Measurements from ENCODE around the gene EFR3B. TPM values are rescaled to one million over a fixed set of nuclear protein-coding genes. Genes with fewer than 3 reads are reported as not detected.

The EFR3B gene
- total RNA-seq, 2 experiments from 2014 or later = not detected

- Histone ChIP-seq H2AFZ (ENCODE audit: low read length) (no peak overlapping the region), H3K4me1 (ENCODE audit: insufficient read depth, low read length, poor library complexity, severe bottlenecking) (no peaks in the 10 kb centered on the region), H3K79me2 (ENCODE audit: insufficient read depth, low read depth, low read length) (no peaks in the 10 kb centered on the region), H3K36me3 (ENCODE audit: insufficient read depth, low read length) (no peaks in the 10 kb centered on the region), H3K4me3 (ENCODE audit: low read depth, low read length, poor library complexity, severe bottlenecking) (no peak overlapping the region), H3K4me2 (ENCODE audit: low read length) (no peak overlapping the region), H3K27ac (ENCODE audit: low read depth, low read length, poor library complexity, severe bottlenecking) (no peak overlapping the region), H3K9me3 (ENCODE audit: low read length) (no peaks in the 10 kb centered on the region), H4K20me1 (ENCODE audit: insufficient read depth, low read length) (no peaks in the 10 kb centered on the region), H3K9me2 (ENCODE audit: insufficient read depth, low read length) (no peaks in the 10 kb centered on the region)
- intact Hi-C loops (cut with micrococcal nuclease; ENCODE audit: unreplicated experiment) = no loop called here
- TF ChIP-seq CTCF (conservative IDR thresholded peaks at IDR 0.05; ENCODE audit: low read length) (no peak), EZH2phosphoT487 (IDR thresholded peaks at IDR 0.05; ENCODE audit: borderline replicate concordance, low read depth, low read length) (no peak)
- POLR2A ChIA-PET = no interaction called here
- no TSS peak for BruUV-seq (replicated peaks)
- CTCF ChIA-PET (ENCODE audit: unreplicated experiment) = no interaction called here
- no peak for DNase-seq (ENCODE audit: low spot score)
Measured at GRCh38 chr2:25034081-25034480, 7.8 kb upstream of the EFR3B start.

DNA sequence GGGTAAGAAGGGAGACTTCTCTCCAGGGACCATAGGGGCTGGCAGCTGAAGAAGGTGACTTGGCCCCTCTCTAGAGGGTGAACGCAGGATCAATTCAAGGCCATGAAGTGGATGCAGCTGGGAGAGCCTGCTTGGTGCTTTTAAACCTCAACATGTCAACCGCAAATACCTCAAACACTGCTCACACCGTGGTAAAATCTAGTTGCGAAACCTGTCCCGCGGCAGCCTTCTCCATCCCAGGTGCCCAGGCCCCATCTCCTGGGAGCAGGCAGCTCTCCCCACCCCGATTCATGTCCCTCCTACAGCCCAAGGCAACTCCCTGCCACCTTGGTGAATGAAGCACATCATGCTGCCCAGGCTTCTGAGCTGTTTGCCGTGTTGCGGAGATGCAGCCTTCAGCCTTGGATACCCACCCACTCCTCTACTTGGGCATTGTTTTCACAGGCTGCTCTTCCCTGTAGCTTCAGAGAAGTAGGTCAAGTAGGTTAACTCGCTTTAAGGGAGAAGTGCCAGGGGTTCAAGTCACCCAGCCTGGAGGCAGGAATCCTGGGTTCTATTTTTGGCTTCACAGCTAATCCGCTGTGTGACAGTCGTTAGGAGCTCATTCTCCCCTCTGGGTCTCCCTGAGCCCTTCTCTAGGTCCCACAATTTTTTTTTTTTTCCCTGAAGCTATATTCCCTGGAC is 6.2 kb upstream of the EFR3B start:
- no peaks in the 10 kb centered on the region for H3K79me2 ChIP-seq (ENCODE audit: insufficient read depth, low read depth, low read length)
- intact Hi-C loops (cut with micrococcal nuclease; ENCODE audit: unreplicated experiment) = no loop called here
- no peaks in the 10 kb centered on the region for H3K9me2 ChIP-seq (ENCODE audit: insufficient read depth, low read length)
- H4K20me1 ChIP-seq (ENCODE audit: insufficient read depth, low read length) = no peaks in the 10 kb centered on the region
- H3K9me3 ChIP-seq (ENCODE audit: low read length) = no peaks in the 10 kb centered on the region
- no peak overlapping the region for H3K4me3 ChIP-seq (ENCODE audit: low read depth, low read length, poor library complexity, severe bottlenecking)
- no TSS peak for BruUV-seq (replicated peaks)
- no peaks in the 10 kb centered on the region for H3K36me3 ChIP-seq (ENCODE audit: insufficient read depth, low read length)
- H3K4me1 ChIP-seq (ENCODE audit: insufficient read depth, low read length, poor library complexity, severe bottlenecking) = no peaks in the 10 kb centered on the region
- no peak overlapping the region for H3K4me2 ChIP-seq (ENCODE audit: low read length)
- DNase-seq (ENCODE audit: low spot score) = no peak
- H3K27ac ChIP-seq (ENCODE audit: low read depth, low read length, poor library complexity, severe bottlenecking) = no peak overlapping the region
- TF ChIP-seq EZH2phosphoT487 (IDR thresholded peaks at IDR 0.05; ENCODE audit: borderline replicate concordance, low read depth, low read length) = no peak
- TF ChIP-seq CTCF (conservative IDR thresholded peaks at IDR 0.05; ENCODE audit: low read length) = no peak
- ChIA-PET POLR2A (interaction anchor here (0.6 kb wide), 1 partner anchor 120 kb away, joined by 3 read pairs; no protein-coding TSS in a partner anchor), CTCF (ENCODE audit: unreplicated experiment) (interaction anchor here (0.6 kb wide), 1 partner anchor 41 kb away, joined by 3 read pairs; no protein-coding TSS in a partner anchor)
- H2AFZ ChIP-seq (ENCODE audit: low read length) = no peak overlapping the region

- no peaks in the 10 kb centered on the region for H3K4me1 ChIP-seq (ENCODE audit: insufficient read depth, low read length, poor library complexity, severe bottlenecking)
- H3K36me3 ChIP-seq (ENCODE audit: insufficient read depth, low read length) = no peaks in the 10 kb centered on the region
- DNase-seq (ENCODE audit: low spot score) = no peak
- no peaks in the 10 kb centered on the region for H3K79me2 ChIP-seq (ENCODE audit: insufficient read depth, low read depth, low read length)
- H3K4me3 ChIP-seq (ENCODE audit: low read depth, low read length, poor library complexity, severe bottlenecking) = no peak overlapping the region
- no peak overlapping the region for H3K27ac ChIP-seq (ENCODE audit: low read depth, low read length, poor library complexity, severe bottlenecking)
- H2AFZ ChIP-seq (ENCODE audit: low read length) = no peak overlapping the region
- TF ChIP-seq CTCF (conservative IDR thresholded peaks at IDR 0.05; ENCODE audit: low read length) (no peak), EZH2phosphoT487 (IDR thresholded peaks at IDR 0.05; ENCODE audit: borderline replicate concordance, low read depth, low read length) (no peak)
- no peaks in the 10 kb centered on the region for H4K20me1 ChIP-seq (ENCODE audit: insufficient read depth, low read length)
- H3K4me2 ChIP-seq (ENCODE audit: low read length) = no peak overlapping the region
- POLR2A ChIA-PET = no interaction called here
- BruUV-seq (replicated peaks) = no TSS peak
- intact Hi-C loops (cut with micrococcal nuclease; ENCODE audit: unreplicated experiment) = no loop called here
- no peaks in the 10 kb centered on the region for H3K9me3 ChIP-seq (ENCODE audit: low read length)
- CTCF ChIA-PET (ENCODE audit: unreplicated experiment) = interaction anchor here (0.6 kb wide), 1 partner anchor 41 kb away, joined by 3 read pairs; no protein-coding TSS in a partner anchor
- no peaks in the 10 kb centered on the region for H3K9me2 ChIP-seq (ENCODE audit: insufficient read depth, low read length)
Measured at GRCh38 chr2:25036221-25036559, 5.7 kb upstream of the EFR3B start.

Measured in OCI-LY7 (cell line).